GM18517 (cell line): Measurements from ENCODE around the gene FAM222B.
"Not testable (repeated sequence)": the region's sequence is repeated elsewhere in the genome, so short reads cannot be mapped to it uniquely, and the experiment has no call there.

ENCODE experiments used
- ATAC-seq: cut with Tn5 transposase; IDR thresholded peaks from one replicate; pipeline ENCODE4 v1.9.1; 2021; ENCODE audit warnings: mild to moderate bottlenecking, moderate library complexity; ENCODE audit not compliant: unreplicated experiment

The FAM222B gene

GRCh38 chr17:28846231-28846630 lies 3.6 kb upstream of the FAM222B start:
- no peak for ATAC-seq

- ATAC-seq, result no peak
These were observed 1.2 kb upstream of the FAM222B start for GRCh38 chr17:28843816-28844148.

- ATAC-seq, result no peak
These were observed 699 bp downstream of the FAM222B start for GRCh38 chr17:28841901-28842281.

- ATAC-seq, result no peak
These were observed 3.4 kb downstream of the FAM222B start for GRCh38 chr17:28839221-28839620.

- ATAC-seq, result not testable (repeated sequence)
These were observed 6.0 kb downstream of the FAM222B start for GRCh38 chr17:28836541-28836940.

GRCh38 chr17:28834420-28834819 lies 8.2 kb downstream of the FAM222B start:
- ATAC-seq, result no peak

- no peak for ATAC-seq
These were observed 14.1 kb downstream of the FAM222B start for GRCh38 chr17:28828294-28829040.

- ATAC-seq, result no peak
These were observed 14.9 kb downstream of the FAM222B start for GRCh38 chr17:28827672-28828071.

GRCh38 chr17:28819582-28819981 lies 23.0 kb downstream of the FAM222B start:
- ATAC-seq, result no peak

GRCh38 chr17:28818819-28819221 lies 23.8 kb downstream of the FAM222B start:
- no peak for ATAC-seq

GRCh38 chr17:28816540-28816939 lies 26.1 kb downstream of the FAM222B start:
- no peak for ATAC-seq

GRCh38 chr17:28812748-28813377 lies 29.7 kb downstream of the FAM222B start:
- ATAC-seq, result no peak

- ATAC-seq, result peak; percentile 87
These were observed 30.4 kb downstream of the FAM222B start for GRCh38 chr17:28812091-28812747.

GRCh38 chr17:28811651-28812090 lies 30.9 kb downstream of the FAM222B start:
- ATAC-seq, result no peak

- no peak for ATAC-seq
These were observed 32.2 kb downstream of the FAM222B start for GRCh38 chr17:28810437-28810836.

GRCh38 chr17:28807925-28808634 lies 34.5 kb downstream of the FAM222B start:
- no peak for ATAC-seq

GRCh38 chr17:28796062-28796461 lies 46.5 kb downstream of the FAM222B start:
- no peak for ATAC-seq

- ATAC-seq, result not testable (repeated sequence)
These were observed 47.6 kb downstream of the FAM222B start for GRCh38 chr17:28794846-28795441.

- no peak for ATAC-seq
These were observed 49.5 kb downstream of the FAM222B start for GRCh38 chr17:28792877-28793661.

- no peak for ATAC-seq
These were observed 54.5 kb downstream of the FAM222B start for GRCh38 chr17:28788100-28788499.
